Lower leg skin (tissue), 3 donors: ENCODE results near the gene EHD4.

ENCODE experiments used
- POLR2A ChIP-seq, 2 donors: fragments of 450-650 bp; IDR thresholded peaks; one replicate each; pipeline ENCODE4 v1.6.1; 2016 to 2017; ENCODE audit warnings: antibody characterized with exemption in 2 of 2, mild to moderate bottlenecking in 1 of 2, moderate library complexity in 1 of 2
- TF ChIP-seq, protein P1 (sequence below), 3 donors: fragments of 450-650 bp; IDR thresholded peaks; one replicate each; pipeline ENCODE4 v1.5.1; 2016; ENCODE audit warnings: antibody characterized with exemption in 3 of 3, mild to moderate bottlenecking in 3 of 3, moderate library complexity in 2 of 3

DNA sequence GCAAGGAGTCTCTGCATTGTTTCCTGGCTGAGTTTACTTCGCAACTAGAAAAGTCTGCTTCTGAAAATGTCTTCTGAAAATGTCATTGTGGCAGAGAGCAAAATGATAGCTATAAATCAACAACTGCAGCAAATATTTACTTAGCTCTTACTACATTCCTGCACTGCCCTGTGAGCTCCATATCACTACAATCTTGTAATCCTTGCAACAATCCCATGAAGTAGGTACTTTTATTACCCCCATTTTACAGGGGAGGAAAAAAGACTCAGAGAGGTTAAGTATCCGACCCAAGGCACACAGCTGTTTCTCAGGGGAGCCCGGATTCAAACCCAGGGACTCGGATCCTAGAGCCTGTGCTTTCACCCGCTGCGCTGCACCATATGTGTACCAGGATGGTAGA is 44.3 kb downstream of the EHD4 start:
- TF ChIP-seq, protein P1, sequence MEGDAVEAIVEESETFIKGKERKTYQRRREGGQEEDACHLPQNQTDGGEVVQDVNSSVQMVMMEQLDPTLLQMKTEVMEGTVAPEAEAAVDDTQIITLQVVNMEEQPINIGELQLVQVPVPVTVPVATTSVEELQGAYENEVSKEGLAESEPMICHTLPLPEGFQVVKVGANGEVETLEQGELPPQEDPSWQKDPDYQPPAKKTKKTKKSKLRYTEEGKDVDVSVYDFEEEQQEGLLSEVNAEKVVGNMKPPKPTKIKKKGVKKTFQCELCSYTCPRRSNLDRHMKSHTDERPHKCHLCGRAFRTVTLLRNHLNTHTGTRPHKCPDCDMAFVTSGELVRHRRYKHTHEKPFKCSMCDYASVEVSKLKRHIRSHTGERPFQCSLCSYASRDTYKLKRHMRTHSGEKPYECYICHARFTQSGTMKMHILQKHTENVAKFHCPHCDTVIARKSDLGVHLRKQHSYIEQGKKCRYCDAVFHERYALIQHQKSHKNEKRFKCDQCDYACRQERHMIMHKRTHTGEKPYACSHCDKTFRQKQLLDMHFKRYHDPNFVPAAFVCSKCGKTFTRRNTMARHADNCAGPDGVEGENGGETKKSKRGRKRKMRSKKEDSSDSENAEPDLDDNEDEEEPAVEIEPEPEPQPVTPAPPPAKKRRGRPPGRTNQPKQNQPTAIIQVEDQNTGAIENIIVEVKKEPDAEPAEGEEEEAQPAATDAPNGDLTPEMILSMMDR (IDR thresholded peaks at IDR 0.05) = no peak
- TF ChIP-seq POLR2A (IDR thresholded peaks at IDR 0.05) = no peak
